Neural cell (in vitro differentiated cells): ENCODE data around the gene LRIT1.

ENCODE experiments used
- POLR2AphosphoS5 ChIP-seq: IDR thresholded peaks from 2 replicates; pipeline ENCODE4 v1.6.1; 2012
- TF ChIP-seq, protein P1 (sequence below): fragments of 450-650 bp; IDR thresholded peaks from 2 replicates; pipeline ENCODE4 v1.5.1; 2014; ENCODE audit warnings: antibody characterized with exemption, mild to moderate bottlenecking, moderate library complexity; ENCODE audit not compliant: poor library complexity, severe bottlenecking
- TF ChIP-seq, protein P2 (sequence below): IDR thresholded peaks from 2 replicates; pipeline ENCODE4 v1.6.1; 2012; ENCODE audit warnings: borderline replicate concordance

DNA sequence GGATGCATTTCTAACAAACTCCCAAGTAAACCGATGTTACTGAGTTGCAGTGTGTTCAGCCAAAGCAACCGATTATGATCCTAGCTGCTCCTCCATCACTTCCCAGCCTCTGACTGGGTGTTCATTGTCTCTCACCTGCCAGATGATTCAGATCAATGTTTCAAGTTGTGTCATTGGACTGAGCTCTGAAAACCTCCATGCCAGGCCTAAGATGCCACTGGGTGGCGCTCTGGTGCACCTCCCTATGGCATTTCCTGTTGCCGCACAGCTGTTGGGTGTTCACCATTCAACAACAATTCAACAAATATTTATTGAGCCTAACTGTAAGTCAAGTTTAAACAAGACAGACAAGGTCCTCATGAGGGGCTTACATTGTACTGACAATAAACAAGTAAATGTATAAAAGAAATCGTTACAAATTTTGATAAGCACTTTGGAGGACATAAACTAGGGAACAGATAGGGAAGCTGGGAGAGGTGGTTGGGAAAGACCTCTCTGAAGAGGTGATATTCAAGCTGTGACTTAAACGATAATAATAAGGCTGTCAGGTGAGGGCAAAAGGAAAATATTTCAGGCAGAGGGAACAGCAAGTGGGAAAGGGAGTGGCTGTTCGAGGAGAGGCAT, 26.3 kb upstream of the LRIT1 start:
- TF ChIP-seq, protein P1, sequence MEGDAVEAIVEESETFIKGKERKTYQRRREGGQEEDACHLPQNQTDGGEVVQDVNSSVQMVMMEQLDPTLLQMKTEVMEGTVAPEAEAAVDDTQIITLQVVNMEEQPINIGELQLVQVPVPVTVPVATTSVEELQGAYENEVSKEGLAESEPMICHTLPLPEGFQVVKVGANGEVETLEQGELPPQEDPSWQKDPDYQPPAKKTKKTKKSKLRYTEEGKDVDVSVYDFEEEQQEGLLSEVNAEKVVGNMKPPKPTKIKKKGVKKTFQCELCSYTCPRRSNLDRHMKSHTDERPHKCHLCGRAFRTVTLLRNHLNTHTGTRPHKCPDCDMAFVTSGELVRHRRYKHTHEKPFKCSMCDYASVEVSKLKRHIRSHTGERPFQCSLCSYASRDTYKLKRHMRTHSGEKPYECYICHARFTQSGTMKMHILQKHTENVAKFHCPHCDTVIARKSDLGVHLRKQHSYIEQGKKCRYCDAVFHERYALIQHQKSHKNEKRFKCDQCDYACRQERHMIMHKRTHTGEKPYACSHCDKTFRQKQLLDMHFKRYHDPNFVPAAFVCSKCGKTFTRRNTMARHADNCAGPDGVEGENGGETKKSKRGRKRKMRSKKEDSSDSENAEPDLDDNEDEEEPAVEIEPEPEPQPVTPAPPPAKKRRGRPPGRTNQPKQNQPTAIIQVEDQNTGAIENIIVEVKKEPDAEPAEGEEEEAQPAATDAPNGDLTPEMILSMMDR, result peak; percentile 43
- no peak for TF ChIP-seq POLR2AphosphoS5
- TF ChIP-seq, protein P2, sequence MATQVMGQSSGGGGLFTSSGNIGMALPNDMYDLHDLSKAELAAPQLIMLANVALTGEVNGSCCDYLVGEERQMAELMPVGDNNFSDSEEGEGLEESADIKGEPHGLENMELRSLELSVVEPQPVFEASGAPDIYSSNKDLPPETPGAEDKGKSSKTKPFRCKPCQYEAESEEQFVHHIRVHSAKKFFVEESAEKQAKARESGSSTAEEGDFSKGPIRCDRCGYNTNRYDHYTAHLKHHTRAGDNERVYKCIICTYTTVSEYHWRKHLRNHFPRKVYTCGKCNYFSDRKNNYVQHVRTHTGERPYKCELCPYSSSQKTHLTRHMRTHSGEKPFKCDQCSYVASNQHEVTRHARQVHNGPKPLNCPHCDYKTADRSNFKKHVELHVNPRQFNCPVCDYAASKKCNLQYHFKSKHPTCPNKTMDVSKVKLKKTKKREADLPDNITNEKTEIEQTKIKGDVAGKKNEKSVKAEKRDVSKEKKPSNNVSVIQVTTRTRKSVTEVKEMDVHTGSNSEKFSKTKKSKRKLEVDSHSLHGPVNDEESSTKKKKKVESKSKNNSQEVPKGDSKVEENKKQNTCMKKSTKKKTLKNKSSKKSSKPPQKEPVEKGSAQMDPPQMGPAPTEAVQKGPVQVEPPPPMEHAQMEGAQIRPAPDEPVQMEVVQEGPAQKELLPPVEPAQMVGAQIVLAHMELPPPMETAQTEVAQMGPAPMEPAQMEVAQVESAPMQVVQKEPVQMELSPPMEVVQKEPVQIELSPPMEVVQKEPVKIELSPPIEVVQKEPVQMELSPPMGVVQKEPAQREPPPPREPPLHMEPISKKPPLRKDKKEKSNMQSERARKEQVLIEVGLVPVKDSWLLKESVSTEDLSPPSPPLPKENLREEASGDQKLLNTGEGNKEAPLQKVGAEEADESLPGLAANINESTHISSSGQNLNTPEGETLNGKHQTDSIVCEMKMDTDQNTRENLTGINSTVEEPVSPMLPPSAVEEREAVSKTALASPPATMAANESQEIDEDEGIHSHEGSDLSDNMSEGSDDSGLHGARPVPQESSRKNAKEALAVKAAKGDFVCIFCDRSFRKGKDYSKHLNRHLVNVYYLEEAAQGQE, result no peak
